CD4-positive, alpha-beta T cell treated with Interferon alpha-2 for 1 hour (primary cell): ENCODE data around the gene TBXA2R.
"Not testable (repeated sequence)": the region's sequence is repeated elsewhere in the genome, so short reads cannot be mapped to it uniquely, and the experiment has no call there.

Experiments
- DNase-seq, 2 donors: peaks; one replicate each; pipeline ENCODE4 v3.0.0-alpha.2; 2020 to 2022

TBXA2R gene

GRCh38 chr19:3576696-3577443 lies 29.8 kb downstream of the TBXA2R start:
- no peak for DNase-seq

- DNase-seq, result no peak
Observed at GRCh38 chr19:3575949-3576673, 30.6 kb downstream of the TBXA2R start.

- DNase-seq, result peak in 1 of 2 donors; percentile 38
Observed at GRCh38 chr19:3575260-3575741, 31.4 kb downstream of the TBXA2R start.

DNA sequence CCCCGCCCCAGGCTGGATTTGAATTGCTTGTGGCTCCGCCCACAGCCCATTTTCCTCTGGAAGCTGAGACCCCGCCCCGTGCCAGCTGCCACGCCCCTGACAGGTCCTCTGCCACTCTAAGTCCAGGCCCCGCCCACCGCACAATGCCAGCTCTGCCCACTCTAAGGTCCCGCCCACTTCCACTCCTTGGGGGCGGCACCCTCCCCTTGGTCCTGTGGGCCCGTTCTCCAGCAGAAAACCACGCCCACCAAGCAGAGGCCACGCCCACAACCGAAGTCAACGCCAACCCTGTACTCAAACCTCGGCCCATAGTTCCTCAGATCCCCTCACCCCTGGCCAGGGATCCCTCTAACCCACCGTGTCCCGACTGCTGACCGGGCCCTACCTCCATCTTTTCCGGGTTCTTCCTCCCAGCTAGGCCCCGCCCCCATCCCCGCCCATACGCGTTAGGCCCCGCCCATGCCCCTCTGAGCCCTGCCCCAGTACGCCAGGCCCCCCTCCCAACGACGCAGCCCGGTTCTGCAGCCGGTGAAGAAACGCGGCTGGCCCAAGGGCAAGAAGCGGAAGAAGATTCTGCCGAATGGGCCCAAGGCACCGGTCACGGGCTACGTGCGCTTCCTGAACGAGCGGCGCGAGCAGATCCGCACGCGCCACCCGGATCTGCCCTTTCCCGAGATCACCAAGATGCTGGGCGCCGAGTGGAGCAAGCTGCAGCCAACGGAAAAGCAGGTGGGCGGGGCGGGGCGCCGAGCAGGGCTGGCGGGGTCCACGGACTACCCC lies 32.6 kb downstream of the TBXA2R start:
- peak; percentile 88 to 91 for DNase-seq

DNA sequence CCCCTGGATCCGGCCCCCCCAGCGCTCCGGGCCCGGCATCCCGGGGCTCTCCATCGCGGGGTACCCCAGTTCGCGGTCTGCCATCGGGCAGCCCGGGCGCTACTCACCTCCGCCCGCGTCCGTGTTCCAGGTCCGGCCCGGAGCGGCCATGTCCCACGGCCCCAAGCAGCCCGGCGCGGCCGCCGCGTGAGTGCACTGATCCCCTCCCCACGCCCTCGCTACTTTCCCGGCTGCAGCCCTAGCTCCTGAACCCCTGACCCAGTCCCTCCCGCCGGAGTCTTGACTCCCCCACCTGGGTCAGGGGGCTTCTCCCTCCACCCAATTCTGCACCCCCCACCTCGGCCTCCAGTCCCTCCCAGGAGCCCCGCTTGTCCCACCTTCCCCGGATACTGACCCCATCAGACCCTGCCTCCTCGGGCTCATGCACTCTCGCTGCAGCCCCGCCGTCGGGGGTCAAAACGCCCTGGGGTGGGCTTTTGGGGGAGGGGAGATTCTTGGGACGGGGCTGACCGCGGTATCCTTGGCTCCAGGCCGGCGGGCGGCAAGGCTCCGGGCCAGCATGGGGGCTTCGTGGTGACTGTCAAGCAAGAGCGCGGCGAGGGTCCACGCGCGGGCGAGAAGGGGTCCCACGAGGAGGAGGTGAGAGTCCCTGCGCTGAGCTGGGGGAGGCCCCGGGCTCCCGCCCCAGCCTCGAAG lies 33.4 kb downstream of the TBXA2R start:
- no peak for DNase-seq

DNA sequence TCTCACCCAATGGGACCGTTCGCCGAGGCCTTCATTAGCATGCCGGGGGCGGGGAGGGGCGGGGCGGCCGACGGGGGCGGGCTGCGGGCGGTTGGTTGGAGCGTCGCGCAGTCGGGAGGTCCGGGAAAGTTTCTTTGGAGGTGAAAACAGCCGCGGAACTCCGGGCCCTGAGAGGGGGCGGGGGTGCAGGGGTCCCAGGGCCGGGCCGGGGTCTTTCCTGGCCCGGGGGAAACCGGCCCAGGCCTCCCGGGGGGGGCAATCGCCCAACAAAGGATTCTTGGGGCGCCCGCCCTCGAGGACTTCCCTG lies 33.9 kb downstream of the TBXA2R start, which contains the start of gene HMG20B:
Gene HMG20B, plus strand, starts transcription at position 90 of the 307 bp plus-strand sequence. CDS start 366 bp downstream, outside the sequence.
- DNase-seq, result no peak

DNA sequence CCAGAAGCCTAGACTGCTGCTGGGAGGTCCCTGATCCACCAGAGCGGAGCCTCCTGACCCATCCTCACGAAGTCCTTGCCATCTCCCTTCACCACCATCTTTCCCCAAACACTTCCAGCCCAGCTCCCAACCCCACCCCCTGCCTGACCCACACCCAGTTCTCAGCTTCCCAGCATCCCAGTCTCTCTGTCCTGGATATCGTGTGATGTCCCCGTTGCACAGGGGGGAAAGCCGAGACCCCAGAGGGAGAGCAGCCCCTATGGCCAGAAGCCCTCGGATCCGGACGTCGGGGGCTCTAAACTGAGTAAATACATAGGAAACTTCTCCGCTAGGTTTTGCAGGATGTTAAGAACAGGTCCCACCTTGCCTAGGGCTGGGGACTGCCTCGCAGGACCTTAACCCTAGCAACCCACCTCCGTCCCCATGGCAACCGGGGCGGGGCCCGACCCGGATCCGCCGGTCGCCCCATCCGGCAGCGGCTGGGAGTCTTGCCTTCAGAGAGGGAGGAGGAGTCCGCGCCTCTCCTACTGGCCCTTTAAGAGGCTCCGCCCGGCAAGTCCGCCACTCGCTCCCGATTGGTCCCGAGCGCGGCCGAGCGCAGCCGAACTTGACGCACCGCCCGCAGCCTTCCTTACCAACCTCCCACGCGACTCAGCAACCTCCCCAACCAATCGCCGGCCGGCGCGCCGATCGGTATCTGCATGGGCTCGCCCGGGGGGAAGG lies 34.4 kb downstream of the TBXA2R start:
- peak; percentile 99 to 100 for DNase-seq

- DNase-seq, result no peak
Observed at GRCh38 chr19:3570606-3571011, 36.1 kb downstream of the TBXA2R start.

DNA sequence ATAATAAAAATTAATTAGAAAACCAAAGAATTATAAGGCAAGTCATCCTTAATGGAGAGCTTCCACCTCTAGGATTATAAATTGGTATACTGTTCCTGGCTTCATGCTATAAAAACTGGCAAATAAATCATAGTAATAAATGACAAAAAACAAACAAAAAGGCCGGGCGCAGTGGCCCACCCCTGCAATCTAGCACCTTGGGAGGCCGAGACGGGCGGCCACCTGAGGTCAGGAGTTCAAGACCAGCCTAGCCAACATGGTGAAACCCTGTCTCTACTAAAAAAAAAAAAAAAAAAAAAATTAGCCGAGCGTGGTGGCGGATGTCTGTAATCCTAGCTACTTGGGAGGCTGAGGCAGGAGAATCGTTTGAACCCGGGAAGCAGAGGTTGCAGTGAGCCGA lies 36.6 kb downstream of the TBXA2R start:
- DNase-seq, result not testable (repeated sequence)

DNA sequence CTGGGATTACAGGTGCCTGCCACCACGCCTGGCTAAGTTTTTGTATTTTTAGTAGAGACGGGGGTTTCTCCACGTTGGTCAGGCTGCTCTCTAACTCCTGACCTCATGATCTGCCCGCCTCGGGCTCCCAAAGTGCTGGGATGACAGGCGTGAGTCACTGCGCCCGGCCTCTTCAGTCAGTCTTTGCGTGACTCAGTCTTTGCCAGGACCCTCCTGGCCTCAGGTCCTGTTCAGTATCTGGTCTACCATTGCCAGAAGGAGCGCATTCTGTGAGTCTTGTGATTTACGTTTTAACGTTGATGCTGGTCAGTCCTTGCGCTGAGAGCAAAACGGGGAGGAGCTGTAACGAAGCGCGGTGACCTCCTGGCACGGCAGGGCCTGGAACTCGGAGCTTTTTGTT lies 41.5 kb downstream of the TBXA2R start:
- no peak for DNase-seq

DNA sequence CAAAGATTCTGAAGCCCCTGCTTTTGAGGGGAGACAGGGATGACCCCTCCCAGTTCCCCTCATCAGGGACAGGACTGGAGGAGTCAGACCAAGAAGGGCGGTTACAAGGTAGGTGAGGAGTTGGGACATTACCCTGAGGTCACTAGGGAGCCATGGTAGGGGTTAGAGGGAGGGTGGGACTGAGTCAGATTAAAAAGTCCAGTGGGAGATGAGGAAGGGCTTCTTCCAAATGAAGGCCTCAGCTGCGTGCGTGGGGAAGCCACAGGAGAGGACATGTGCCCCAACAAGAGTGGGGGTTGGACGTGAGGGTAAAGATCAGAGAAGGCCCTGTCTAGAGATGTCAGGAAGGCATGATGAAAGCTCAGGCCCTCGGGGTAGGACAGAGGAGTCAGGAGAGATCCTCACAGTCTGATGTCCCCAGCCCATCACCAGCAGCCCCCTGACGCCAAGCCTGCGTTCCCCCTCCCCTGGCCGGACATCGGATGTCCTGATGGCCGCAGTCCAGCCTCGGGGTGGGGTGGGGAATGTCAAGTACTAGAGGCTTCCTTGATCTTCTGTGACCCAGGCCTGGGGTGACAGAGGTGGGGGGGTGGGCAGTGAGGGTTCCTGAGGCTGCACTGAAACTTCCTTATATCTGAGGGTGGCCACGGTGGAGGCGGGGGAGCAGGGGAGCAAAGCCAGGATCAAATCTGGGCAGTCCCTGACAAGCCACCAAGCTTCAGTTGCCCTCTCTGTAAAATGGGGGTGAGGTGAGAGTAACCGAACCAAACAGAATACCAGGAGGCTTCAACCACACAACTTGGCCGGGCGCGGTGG lies 42.8 kb downstream of the TBXA2R start:
- no peak for DNase-seq

GRCh38 chr19:3557461-3558248 lies 49.0 kb downstream of the TBXA2R start, which contains the start of gene MFSD12:
MFSD12 (minus strand) TSS chr19:3557586; CDS start chr19:3557403, 183 bp downstream.
- peak; percentile 90 to 96 for DNase-seq

DNA sequence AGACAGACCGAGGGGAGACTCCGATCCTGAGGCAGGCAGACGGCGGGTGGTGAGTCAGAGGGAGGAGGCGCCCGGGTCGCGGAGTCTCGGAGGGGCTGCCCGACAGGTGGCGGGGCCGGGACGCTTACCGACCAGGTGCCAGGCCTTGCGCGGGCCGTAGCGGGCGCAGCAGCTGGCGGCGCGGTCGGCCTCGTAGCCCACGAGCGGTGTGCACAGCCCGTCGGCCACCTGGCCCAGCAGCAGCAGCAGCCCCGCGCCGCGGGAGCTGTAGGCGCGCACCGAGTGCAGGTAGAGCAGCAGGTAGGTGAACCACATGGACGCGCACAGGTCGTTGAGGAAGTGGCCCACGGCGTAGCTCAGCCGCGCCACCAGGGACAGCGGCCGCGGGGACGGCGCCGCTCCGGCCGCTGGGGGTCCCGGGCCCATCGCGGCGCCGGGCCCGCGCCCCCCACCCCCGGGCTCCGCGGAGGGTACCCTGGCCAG lies 49.7 kb downstream of the TBXA2R start:
- peak; percentile 47 to 57 for DNase-seq

GRCh38 chr19:3556423-3556977 lies 50.2 kb downstream of the TBXA2R start:
- no peak for DNase-seq

DNA sequence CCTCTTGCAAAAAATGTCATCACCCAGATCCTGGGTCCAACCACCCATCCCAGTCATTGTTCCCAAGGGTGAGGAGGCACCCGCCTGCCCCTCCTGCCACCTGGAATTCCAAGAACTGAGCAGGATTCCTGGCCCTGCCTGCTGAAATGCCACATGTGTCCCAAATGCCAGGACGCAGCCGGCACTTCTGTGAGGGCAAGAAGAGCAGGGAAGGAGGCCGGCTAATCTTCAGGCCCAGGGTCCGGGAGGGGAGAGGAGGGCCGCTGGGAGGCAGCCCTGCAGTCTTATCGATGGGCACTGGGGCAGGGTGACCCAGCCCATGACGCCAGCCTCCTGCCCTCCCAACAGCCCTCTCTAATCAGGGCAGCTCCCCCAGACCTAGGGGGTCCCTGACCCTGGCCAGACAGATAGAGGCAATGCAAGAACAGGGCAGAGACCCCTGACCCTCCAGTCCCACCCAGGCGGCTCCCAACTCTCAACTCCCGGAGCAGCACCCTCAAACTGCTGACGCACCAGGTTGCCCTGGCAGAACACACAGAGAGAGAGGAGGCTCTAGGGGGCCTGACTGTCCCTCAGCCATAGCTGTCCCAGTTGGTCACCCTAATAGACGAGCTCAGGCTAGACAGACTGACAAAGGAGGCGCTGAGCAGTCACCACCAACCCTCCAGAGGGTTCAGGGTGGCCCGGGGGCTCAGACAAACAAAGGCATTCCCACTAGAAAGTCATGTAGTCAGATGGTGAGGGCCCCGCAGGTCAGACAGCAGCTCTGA lies 50.8 kb downstream of the TBXA2R start:
- no peak for DNase-seq

DNA sequence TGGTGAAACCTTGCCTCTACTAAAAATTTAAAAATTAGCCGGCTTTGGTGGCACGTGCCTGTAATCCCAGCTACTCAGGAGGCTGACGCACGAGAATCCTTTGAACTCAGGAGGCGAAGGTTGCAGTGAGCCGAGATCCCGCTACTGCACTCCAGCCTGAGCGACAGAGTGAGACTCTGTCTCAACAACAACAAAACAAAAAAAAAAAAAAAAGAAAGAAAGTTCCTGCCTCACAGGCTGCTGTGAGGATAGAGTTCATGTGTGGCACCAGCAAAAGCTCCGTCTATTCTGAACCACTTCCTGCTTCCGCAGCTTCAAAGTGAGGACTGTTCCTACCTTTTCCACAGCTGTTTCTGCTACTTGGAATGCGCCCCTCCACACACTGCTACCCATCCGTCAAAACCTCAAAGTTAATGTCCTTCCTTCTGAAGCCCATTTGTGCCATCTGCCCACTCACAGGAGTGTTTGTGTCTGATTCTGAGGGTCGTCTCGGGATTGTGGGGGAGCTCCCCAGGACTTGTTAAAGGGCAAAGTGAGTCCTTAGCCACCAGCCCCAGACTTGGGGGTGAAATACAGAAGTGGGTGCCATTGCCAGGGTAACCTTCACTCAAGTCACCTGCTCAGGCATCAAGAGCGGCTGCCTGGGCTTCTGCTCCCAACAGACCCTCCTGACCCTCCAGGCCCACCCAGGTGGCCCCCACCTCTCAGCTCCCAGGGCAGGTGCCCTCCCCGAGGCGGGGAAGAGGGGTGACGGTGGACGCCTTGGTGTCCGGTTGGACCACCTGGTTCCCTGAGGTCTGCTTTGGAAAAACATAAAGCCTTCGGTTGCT lies 52.2 kb downstream of the TBXA2R start:
- peak; percentile 36 to 67 for DNase-seq

DNA sequence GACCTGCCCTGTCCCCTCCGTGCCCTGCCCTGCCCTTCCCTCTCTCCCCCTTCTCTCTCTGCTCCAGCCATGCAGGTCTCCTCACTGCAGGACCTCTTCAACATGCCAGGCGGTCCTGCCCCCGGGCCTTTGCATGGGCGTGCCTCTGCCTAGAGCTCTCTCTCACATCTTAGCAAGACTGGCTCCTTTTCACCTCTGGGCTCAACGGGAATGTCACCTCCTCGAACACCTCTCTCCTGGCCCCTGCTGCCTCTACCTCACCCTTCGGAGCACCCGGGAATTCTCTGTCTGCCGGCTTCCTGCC lies 54.9 kb downstream of the TBXA2R start:
- no peak for DNase-seq
